H1 (cell line): ENCODE results near the gene IPO9. TPM values are rescaled to one million over a fixed set of nuclear protein-coding genes. Genes with fewer than 3 reads are reported as not detected.

ENCODE experiments used
- CTCF ChIA-PET: fragments of 300-600 bp; sonication (Branson Sonifier 250); formaldehyde crosslinking; loops from one replicate; lab custom pipeline; 2021; ENCODE audit not compliant: partially characterized antibody; lab: Charles Lee
- POLR2A ChIA-PET: fragments of 300-600 bp; sonication (Branson Sonifier 250); formaldehyde crosslinking; loops from one replicate; lab custom pipeline; 2021; ENCODE audit warnings: inconsistent platforms; ENCODE audit not compliant: partially characterized antibody; lab: Charles Lee
- DNase-seq, 2 experiments: peaks; one replicate each; pipeline versions ENCODE4 v3.0.0 to v3.0.0-alpha.2; 2010 to 2022; ENCODE audit warnings: low spot score in 2 of 2, low read depth in 1 of 2, mixed read lengths in 1 of 2
- FAIRE-seq: peaks from 2 replicates; lab custom pipeline; 2011; peaks lifted over from hg19 to GRCh38; lab: Jason Lieb, UNC
- H2AFZ ChIP-seq: 2 replicates; pipeline ENCODE4 v1.8.1; 2012; ENCODE audit warnings: low read length, inconsistent platforms
- H2AK5ac ChIP-seq: 2 replicates; pipeline ENCODE4 v1.6.1; 2013; ENCODE audit warnings: low read depth, low read length
- H2BK120ac ChIP-seq: replicated peaks from 2 replicates; pipeline ENCODE3; 2013; ENCODE audit warnings: low read depth, low read length, inconsistent platforms
- H2BK12ac ChIP-seq: 2 replicates; pipeline ENCODE4 v1.6.1; 2013; ENCODE audit warnings: low read depth, low read length
- H2BK15ac ChIP-seq: 2 replicates; pipeline ENCODE4 v1.6.1; 2013; ENCODE audit warnings: low read length
- H2BK20ac ChIP-seq: 2 replicates; pipeline ENCODE4 v1.6.1; 2013; ENCODE audit warnings: low read length
- H2BK5ac ChIP-seq: 2 replicates; pipeline ENCODE4 v1.6.1; 2013; ENCODE audit warnings: low read depth, low read length
- H3K14ac ChIP-seq: 2 replicates; pipeline ENCODE4 v1.6.1; 2013; ENCODE audit warnings: inconsistent platforms; ENCODE audit not compliant: insufficient read length
- H3K18ac ChIP-seq: 2 replicates; pipeline ENCODE4 v1.6.1; 2013; ENCODE audit warnings: low read length; ENCODE audit errors: extremely low read depth
- H3K23ac ChIP-seq: 2 replicates; pipeline ENCODE4 v1.6.1; 2013; ENCODE audit warnings: inconsistent platforms; ENCODE audit not compliant: insufficient read length
- H3K23me2 ChIP-seq: 2 replicates; pipeline ENCODE4 v1.6.1; 2013; ENCODE audit warnings: low read depth, low read length
- H3K27ac ChIP-seq: 2 replicates; pipeline ENCODE4 v1.6.1; 2011; ENCODE audit warnings: low read depth, low read length, inconsistent platforms
- H3K27me3 ChIP-seq, 4 experiments: replicated peaks in 1 of 4; 1 replicate in 1 of 4; 2 replicates in 3 of 4; pipeline versions ENCODE4 v1.6.1 to v1.8.1; 2011 to 2013; ENCODE audit warnings: low read length in 3 of 4, mild to moderate bottlenecking in 3 of 4, inconsistent platforms in 2 of 4, mixed read lengths in 2 of 4, moderate library complexity in 1 of 4; ENCODE audit not compliant: control insufficient read depth in 3 of 4, insufficient read depth in 3 of 4; ENCODE audit errors: extremely low read depth in 1 of 4
- H3K36me3 ChIP-seq, 4 experiments: 2 replicates each; pipeline versions ENCODE4 v1.6.1 to v1.8.1; 2011 to 2013; ENCODE audit warnings: mild to moderate bottlenecking in 4 of 4, low read length in 3 of 4, moderate library complexity in 2 of 4, control low read depth in 1 of 4, inconsistent platforms in 1 of 4; ENCODE audit not compliant: insufficient read depth in 4 of 4, control insufficient read depth in 2 of 4
- H3K4ac ChIP-seq: replicated peaks from 2 replicates; pipeline ENCODE3; 2013; ENCODE audit warnings: low read length, low read depth, mixed read lengths, inconsistent platforms; ENCODE audit not compliant: insufficient read length
- H3K4me1 ChIP-seq, 4 experiments: replicated peaks in 1 of 4; 1 replicate in 1 of 4; 2 replicates in 3 of 4; pipeline versions ENCODE4 v1.6.1 to v1.8.1; 2011 to 2013; ENCODE audit warnings: low read length in 3 of 4, inconsistent platforms in 2 of 4, mixed read lengths in 1 of 4; ENCODE audit not compliant: insufficient read depth in 4 of 4, control insufficient read depth in 3 of 4
- H3K4me2 ChIP-seq, 2 experiments: 2 replicates each; pipeline versions ENCODE4 v1.6.1 to v1.8.1; 2011 to 2013; ENCODE audit warnings: low read depth in 2 of 2, low read length in 2 of 2, control low read depth in 1 of 2, inconsistent platforms in 1 of 2, mild to moderate bottlenecking in 1 of 2; ENCODE audit not compliant: insufficient read depth in 1 of 2
- H3K4me3 ChIP-seq, 4 experiments: fragments of 200-600, 300-600 bp in 1 of 4; sonication (generic), shearing (Covaris generic), sonication (Bioruptor Twin) in 1 of 4; 2 replicates each; pipeline versions ENCODE4 v1.5.1 to v1.8.1; 2011 to 2016; ENCODE audit warnings: low read length in 4 of 4, low read depth in 3 of 4, control low read depth in 2 of 4, inconsistent platforms in 2 of 4, mild to moderate bottlenecking in 2 of 4, mixed read lengths in 1 of 4, moderate library complexity in 1 of 4; ENCODE audit not compliant: insufficient read depth in 2 of 4; ENCODE audit errors: extremely low read depth in 1 of 4
- H3K56ac ChIP-seq: replicated peaks from 2 replicates; pipeline ENCODE3; 2013; ENCODE audit warnings: low read depth, mild to moderate bottlenecking, mixed read lengths, low read length, inconsistent platforms; ENCODE audit not compliant: insufficient read length
- H3K79me1 ChIP-seq: 2 replicates; pipeline ENCODE4 v1.6.1; 2013; ENCODE audit warnings: low read depth, low read length, control low read depth
- H3K79me2 ChIP-seq, 2 experiments: 2 replicates each; pipeline versions ENCODE4 v1.6.1 to v1.8.1; 2012 to 2013; ENCODE audit warnings: low read length in 2 of 2, mild to moderate bottlenecking in 2 of 2, inconsistent platforms in 1 of 2; ENCODE audit not compliant: insufficient read depth in 2 of 2, control insufficient read depth in 1 of 2
- H3K9ac ChIP-seq, 4 experiments: replicated peaks in 1 of 4; 1 replicate in 1 of 4; 2 replicates in 3 of 4; pipeline versions ENCODE4 v1.6.1 to v1.8.1; 2011 to 2013; ENCODE audit warnings: low read depth in 3 of 4, low read length in 3 of 4, control low read depth in 2 of 4, mild to moderate bottlenecking in 2 of 4, moderate library complexity in 2 of 4, inconsistent platforms in 1 of 4; ENCODE audit errors: extremely low read depth in 1 of 4
- H3K9me3 ChIP-seq, 2 experiments: 2 replicates each; pipeline versions ENCODE4 v1.6.1 to v1.8.1; 2012 to 2013; ENCODE audit warnings: mild to moderate bottlenecking in 2 of 2, moderate library complexity in 2 of 2, control low read depth in 1 of 2, inconsistent platforms in 1 of 2, low read depth in 1 of 2, low read length in 1 of 2, mixed read lengths in 1 of 2; ENCODE audit not compliant: insufficient read depth in 2 of 2
- H4K20me1 ChIP-seq, 2 experiments: replicated peaks in 1 of 2; 2 replicates each; pipeline versions ENCODE3 to v1.8.1; 2011 to 2013; ENCODE audit warnings: inconsistent platforms in 2 of 2, low read length in 2 of 2, mild to moderate bottlenecking in 1 of 2; ENCODE audit not compliant: insufficient read depth in 2 of 2, control insufficient read depth in 1 of 2
- H4K5ac ChIP-seq: 2 replicates; pipeline ENCODE4 v1.6.1; 2013; ENCODE audit warnings: low read length, low read depth, mixed read lengths, inconsistent platforms; ENCODE audit not compliant: insufficient read length
- H4K8ac ChIP-seq: 2 replicates; pipeline ENCODE4 v1.8.0; 2013; ENCODE audit warnings: mild to moderate bottlenecking, moderate library complexity, low read length, inconsistent platforms; ENCODE audit not compliant: insufficient read depth; ENCODE audit errors: extremely low read depth
- H4K91ac ChIP-seq: replicated peaks from 2 replicates; pipeline ENCODE3; 2013; ENCODE audit warnings: low read length, mixed read lengths, inconsistent platforms; ENCODE audit not compliant: insufficient read length
- ATF3 ChIP-seq: IDR thresholded peaks from 2 replicates; pipeline ENCODE4 v1.6.1; 2011; ENCODE audit warnings: low read depth, mild to moderate bottlenecking, low read length; ENCODE audit not compliant: insufficient read depth
- CTBP2 ChIP-seq: IDR thresholded peaks from 2 replicates; pipeline ENCODE4 v1.7.0; 2011; ENCODE audit warnings: borderline replicate concordance, mild to moderate bottlenecking, moderate library complexity, mixed read lengths, low read length; ENCODE audit not compliant: insufficient read depth, insufficient read length
- CTCF ChIP-seq, 3 experiments: IDR thresholded peaks; 1 replicate in 2 of 3; 2 replicates in 1 of 3; pipeline versions ENCODE4 v1.5.1 to v1.6.1; 2011; ENCODE audit warnings: low read length in 3 of 3, mild to moderate bottlenecking in 3 of 3, inconsistent platforms in 2 of 3, low read depth in 1 of 3, moderate library complexity in 1 of 3; ENCODE audit not compliant: insufficient read depth in 1 of 3; ENCODE audit errors: control extremely low read depth in 1 of 3
- KDM5A ChIP-seq: fragments of 200-600 bp; IDR thresholded peaks from 2 replicates; pipeline ENCODE4 v1.7.1; 2012; ENCODE audit warnings: mild to moderate bottlenecking, low read length, inconsistent platforms, mixed read lengths
- RXRA ChIP-seq: IDR thresholded peaks from 2 replicates; pipeline ENCODE4 v1.6.1; 2011; ENCODE audit warnings: low read depth, mild to moderate bottlenecking, low read length, moderate library complexity; ENCODE audit not compliant: insufficient read depth
- SP1 ChIP-seq: IDR thresholded peaks from 2 replicates; pipeline ENCODE4 v1.6.1; 2011; ENCODE audit warnings: low read depth, low read length
- TCF12 ChIP-seq: IDR thresholded peaks from 2 replicates; pipeline ENCODE4 v1.6.1; 2011; ENCODE audit warnings: low read depth, mild to moderate bottlenecking, low read length
- WGBS, 2 experiments: shearing (Covaris generic) in 1 of 2; methylation state at CpG; one replicate each; pipeline versions ENCODE4 v1.1.6 to v1.1.7; 2013 to 2015; ENCODE audit warnings: low lambda C conversion rate in 2 of 2, mixed read lengths in 2 of 2, inconsistent platforms in 1 of 2, low coverage in 1 of 2, missing lambda C conversion rate in 1 of 2; ENCODE audit not compliant: insufficient replicate concordance in 2 of 2, insufficient coverage in 1 of 2, insufficient read length in 1 of 2; ENCODE audit errors: extremely low coverage in 1 of 2, missing lambda C conversion rate in 1 of 2; 5-methylcytosine and 5-hydroxymethylcytosine counted together
- polyA plus RNA-seq, 7 experiments: library from polyadenylated mRNA; depleted of rRNA in 3 of 7; stranded (reverse) in 5 of 7; unstranded in 2 of 7; fragments of >200 nt in 5 of 7; fragments of 200-250 nt in 2 of 7; gene quantifications; 1 replicate in 5 of 7; 2 replicates in 1 of 7; 4 replicates in 1 of 7; pipeline versions ENCODE4 v1.2.1 to v1.2.3, GENCODE V29; 2011 to 2013; ENCODE audit warnings: missing spikeins in 2 of 7, mixed read lengths in 2 of 7
- total RNA-seq: library from RNA; stranded (reverse); fragmentation: NEBNext Ultra II Directional; extraction: Animal tissue kit (Norgen Biotek cat#: 25700); gene quantifications from 2 replicates; pipeline ENCODE4 v1.2.1, GENCODE V29; 2021

Gene IPO9
- total and polyA plus RNA-seq, 2 of the 8 experiments (the other 6 are each of a cell fraction or from before 2014, with no cell fraction given): 61.0 to 122 TPM

- Histone ChIP-seq H3K56ac (no peak overlapping the region), H3K14ac (no peak overlapping the region), H4K20me1 (no peaks in the 10 kb centered on the region), H3K27ac (no peak overlapping the region), H4K5ac (no peak overlapping the region), H2AFZ (no peak overlapping the region), H3K4me2 (no peak overlapping the region), H2BK15ac (no peak overlapping the region), H3K23ac (no peak overlapping the region), H3K4me3 (no peak overlapping the region), H3K4me1 (peaks cover 6 to 30% (median 23%) of the 10 kb centered on the region in 4 experiments), H3K23me2 (peaks cover 14% of the 10 kb centered on the region), H2AK5ac (no peak overlapping the region), H3K4ac (no peak overlapping the region), H2BK5ac (no peak overlapping the region), H3K18ac (no peak overlapping the region), H3K9me3 (no peaks in the 10 kb centered on the region), H4K91ac (no peak overlapping the region), H2BK120ac (no peak overlapping the region), H4K8ac (no peak overlapping the region), H3K36me3 (no peaks in the 10 kb centered on the region), H3K79me2 (no peaks in the 10 kb centered on the region), H3K27me3 (peaks cover 0 to 10% (median 6%) of the 10 kb centered on the region in 4 experiments; a peak in 4 of 7 replicates), H3K79me1 (no peaks in the 10 kb centered on the region), H2BK12ac (no peak overlapping the region), H3K9ac (no peak overlapping the region), H2BK20ac (no peak overlapping the region)
- WGBS, 2 experiments: 87% methylated on average over 5 of the region's 5 CpGs; no CpG with 5 or more reads in 1 of the 2 experiments
- CTCF ChIA-PET: interaction anchor here (1.2 to 14.8 kb wide), 4 partner anchors 12 to 81 kb away, joined by 3 to 244 read pairs (median 76); no protein-coding TSS in a partner anchor
- no peak for FAIRE-seq
- TF ChIP-seq ATF3 (no peak), TCF12 (no peak), SP1 (no peak), CTCF (IDR thresholded peaks at IDR 0.05; ENCODE audit: control extremely low read depth in 1 of 3, insufficient read depth in 1 of 3, low read depth in 1 of 3, low read length in 3 of 3) (no peak), KDM5A (no peak), CTBP2 (no peak), RXRA (no peak)
- DNase-seq: no peak
- POLR2A ChIA-PET: interaction anchor here (0.5 to 9.6 kb wide), 3 partner anchors 10 to 229 kb away, joined by 3 to 117 read pairs (median 3); no protein-coding TSS in a partner anchor
Measured at GRCh38 chr1:201891451-201892045, 62.6 kb downstream of the IPO9 start.
